ENCODE results near the gene PTH2R. TPM values are rescaled to one million over a fixed set of nuclear protein-coding genes. Genes with fewer than 3 reads are reported as not detected.
"Not testable (repeated sequence)": the region's sequence is repeated elsewhere in the genome, so short reads cannot be mapped to it uniquely, and the experiment has no call there.

The PTH2R gene
- total RNA-seq, 4 donors from 2014 or later = not detected

- DNase-seq = no peak
- Histone ChIP-seq H3K27me3 (no peaks in the 10 kb centered on the region), H3K9me3 (no peaks in the 10 kb centered on the region), H3K4me3 (no peak overlapping the region), H3K27ac (no peak overlapping the region), H3K36me3 (no peaks in the 10 kb centered on the region), H3K4me1 (no peaks in the 10 kb centered on the region)
- no peak for TF ChIP-seq EP300 (IDR thresholded peaks at IDR 0.05; ENCODE audit: low read depth)
- no peak for TF ChIP-seq POLR2AphosphoS5 (IDR thresholded peaks at IDR 0.05)
- TF ChIP-seq POLR2A (IDR thresholded peaks at IDR 0.05) = no peak
- TF ChIP-seq CTCF (IDR thresholded peaks at IDR 0.05) = no peak
- intact Hi-C loops (cut with DNase I; ENCODE audit: low total_unique reads) (loop anchor here (2.0 kb wide), 1 partner anchor 55 kb away; no protein-coding TSS in a partner anchor), in situ Hi-C loops (cut with MboI; ENCODE audit: low pct_ligation_motif_present in 1 of 4, low pct_unique_long_range_greater_than_20kb in 1 of 4, low sequenced_read_pairs in 3 of 4) (no loop called here)
These were observed 71.1 kb downstream of the PTH2R start for GRCh38 chr2:208477741-208478140.

- Histone ChIP-seq H3K36me3 (no peaks in the 10 kb centered on the region), H3K4me3 (no peak overlapping the region), H3K9me3 (no peaks in the 10 kb centered on the region), H3K27me3 (no peaks in the 10 kb centered on the region), H3K27ac (no peak overlapping the region), H3K4me1 (no peaks in the 10 kb centered on the region)
- in situ Hi-C loops (cut with MboI; ENCODE audit: low pct_ligation_motif_present in 1 of 4, low pct_unique_long_range_greater_than_20kb in 1 of 4, low sequenced_read_pairs in 3 of 4) = no loop called here
- intact Hi-C loops (cut with DNase I; ENCODE audit: low total_unique reads) = no loop called here
- 75% methylated on average over 5 of the region's 5 CpGs for WGBS, 2 donors (ENCODE audit: low coverage in 1 of 2)
- no peak for DNase-seq
- TF ChIP-seq EP300 (IDR thresholded peaks at IDR 0.05; ENCODE audit: low read depth) (no peak), POLR2A (IDR thresholded peaks at IDR 0.05) (no peak), POLR2AphosphoS5 (IDR thresholded peaks at IDR 0.05) (no peak), CTCF (IDR thresholded peaks at IDR 0.05) (no peak)
These were observed 72.8 kb downstream of the PTH2R start for GRCh38 chr2:208479342-208479741.

GRCh38 chr2:208481945-208482344 is 75.4 kb downstream of the PTH2R start:
- in situ Hi-C loops (cut with MboI; ENCODE audit: low pct_ligation_motif_present in 1 of 4, low pct_unique_long_range_greater_than_20kb in 1 of 4, low sequenced_read_pairs in 3 of 4) = not testable (repeated sequence)

GRCh38 chr2:208482453-208483015 is 75.9 kb downstream of the PTH2R start:
- in situ Hi-C loops (cut with MboI; ENCODE audit: low pct_ligation_motif_present in 1 of 4, low pct_unique_long_range_greater_than_20kb in 1 of 4, low sequenced_read_pairs in 3 of 4); H3K9me3 ChIP-seq; H3K27ac ChIP-seq; DNase-seq; H3K36me3 ChIP-seq; H3K4me1 ChIP-seq; intact Hi-C loops (cut with DNase I; ENCODE audit: low total_unique reads); H3K4me3 ChIP-seq; H3K27me3 ChIP-seq: not testable (repeated sequence)
- 41 to 72% methylated on average over 2 to 8 of the region's 8 CpGs for WGBS, 2 donors (ENCODE audit: low coverage in 1 of 2)

More at GRCh38 chr2:208481945-208482344, 75.4 kb downstream of the PTH2R start:
- intact Hi-C loops (cut with DNase I; ENCODE audit: low total_unique reads); H3K4me3 ChIP-seq; H3K27ac ChIP-seq; H3K4me1 ChIP-seq; H3K9me3 ChIP-seq; DNase-seq; H3K36me3 ChIP-seq; H3K27me3 ChIP-seq: not testable (repeated sequence)
- WGBS, 2 donors (ENCODE audit: low coverage in 1 of 2) = 71 to 73% methylated on average over 1 to 5 of the region's 5 CpGs

GRCh38 chr2:208485390-208485789 is 78.8 kb downstream of the PTH2R start:
- 82 to 90% methylated on average over 2 to 3 of the region's 3 CpGs for WGBS, 2 donors (ENCODE audit: low coverage in 1 of 2)
- no peak for DNase-seq
- no peak overlapping the region for H3K4me3 ChIP-seq
- intact Hi-C loops (cut with DNase I; ENCODE audit: low total_unique reads) (no loop called here), in situ Hi-C loops (cut with MboI; ENCODE audit: low pct_ligation_motif_present in 1 of 4, low pct_unique_long_range_greater_than_20kb in 1 of 4, low sequenced_read_pairs in 3 of 4) (no loop called here)
- no peak overlapping the region for H3K27ac ChIP-seq
- no peaks in the 10 kb centered on the region for H3K27me3 ChIP-seq
- no peak for TF ChIP-seq POLR2A (IDR thresholded peaks at IDR 0.05)
- no peaks in the 10 kb centered on the region for H3K36me3 ChIP-seq
- H3K4me1 ChIP-seq = peaks cover 0 to 10% (median 0%) of the 10 kb centered on the region in 4 donors
- no peaks in the 10 kb centered on the region for H3K9me3 ChIP-seq
